ENCODE results near the gene SPG7.

The SPG7 gene

GRCh38 chr16:89489040-89489897 is 18.9 kb upstream of the SPG7 start:
- peak; percentile 86 for DNase-seq

- no peak for DNase-seq
These were observed 18.2 kb upstream of the SPG7 start for GRCh38 chr16:89489898-89490438.

GRCh38 chr16:89490439-89491237 is 17.6 kb upstream of the SPG7 start, which contains the start of gene ANKRD11:
Gene ANKRD11, minus strand, starts transcription at chr16:89490561. Its CDS starts 173,542 bp downstream, at chr16:89317019.
- DNase-seq: peak; percentile 95

GRCh38 chr16:89491238-89491869 is 16.8 kb upstream of the SPG7 start:
- DNase-seq: no peak

- DNase-seq: no peak
These were observed 16.1 kb upstream of the SPG7 start for GRCh38 chr16:89491974-89492687.

- DNase-seq: no peak
These were observed 14.4 kb upstream of the SPG7 start for GRCh38 chr16:89493776-89494175.

- no peak for DNase-seq
These were observed 13.1 kb upstream of the SPG7 start for GRCh38 chr16:89495121-89495520.

- no peak for DNase-seq
These were observed 9.4 kb upstream of the SPG7 start for GRCh38 chr16:89498839-89499238.

- no peak for DNase-seq
These were observed 8.4 kb upstream of the SPG7 start for GRCh38 chr16:89499767-89500166.

- no peak for DNase-seq
These were observed 5.9 kb upstream of the SPG7 start for GRCh38 chr16:89502081-89502843.

- no peak for DNase-seq
These were observed 4.1 kb upstream of the SPG7 start for GRCh38 chr16:89504091-89504490.

GRCh38 chr16:89505204-89506112 is 2.7 kb upstream of the SPG7 start:
- DNase-seq: peak; percentile 89

- no peak for DNase-seq
These were observed 2.1 kb upstream of the SPG7 start for GRCh38 chr16:89506113-89506504.

- no peak for DNase-seq
These were observed 1.4 kb upstream of the SPG7 start for GRCh38 chr16:89506791-89507191.

- DNase-seq: no peak
These were observed 879 bp upstream of the SPG7 start for GRCh38 chr16:89507214-89507833.

- no peak for DNase-seq
These were observed 2.3 kb downstream of the SPG7 start for GRCh38 chr16:89510526-89510925.

- no peak for DNase-seq
These were observed 3.2 kb downstream of the SPG7 start for GRCh38 chr16:89511374-89511773.

- DNase-seq: no peak
These were observed 4.2 kb downstream of the SPG7 start for GRCh38 chr16:89512453-89512852.

- no peak for DNase-seq
These were observed 8.9 kb downstream of the SPG7 start for GRCh38 chr16:89517128-89517527.

- DNase-seq: no peak
These were observed 11.7 kb downstream of the SPG7 start for GRCh38 chr16:89519881-89520280.

Data from KG1 (cell line).